Loucy (cell line): ENCODE results near the gene ABHD11.

Experiments used
- H2AFZ ChIP-seq: fragments of 200-600 bp; sonication (generic); 2 replicates; pipeline ENCODE4 v1.6.0; 2016; ENCODE audit warnings: antibody characterized with exemption, mild to moderate bottlenecking, low read length, moderate library complexity
- H3F3A ChIP-seq: fragments of 200-600 bp; 2 replicates; pipeline ENCODE4 v1.6.0; 2016; ENCODE audit warnings: antibody characterized with exemption, low read depth, mild to moderate bottlenecking
- H3K27me3 ChIP-seq: fragments of 200-600 bp; sonication (generic); 2 replicates; pipeline ENCODE4 v1.6.1; 2014; ENCODE audit warnings: low read length, mild to moderate bottlenecking; ENCODE audit not compliant: insufficient read depth, poor library complexity, severe bottlenecking
- H3K36me3 ChIP-seq: fragments of 200-600 bp; sonication (generic); 2 replicates; pipeline ENCODE4 v1.6.1; 2016; ENCODE audit warnings: low read length; ENCODE audit not compliant: insufficient read depth
- H3K4me1 ChIP-seq: fragments of 200-600 bp; sonication (generic); 2 replicates; pipeline ENCODE4 v1.5.1; 2014; ENCODE audit warnings: low read length, mild to moderate bottlenecking; ENCODE audit not compliant: insufficient read depth, poor library complexity, severe bottlenecking
- H3K4me2 ChIP-seq: fragments of 200-600 bp; sonication (generic); 2 replicates; pipeline ENCODE4 v1.6.0; 2014; ENCODE audit warnings: antibody characterized with exemption, low read length, low read depth, mild to moderate bottlenecking; ENCODE audit not compliant: poor library complexity, severe bottlenecking
- H3K4me3 ChIP-seq: fragments of 200-600 bp; sonication (generic); 2 replicates; pipeline ENCODE4 v1.5.1; 2014; ENCODE audit warnings: low read length, mild to moderate bottlenecking, mixed read lengths; ENCODE audit not compliant: poor library complexity, severe bottlenecking
- H3K79me2 ChIP-seq: fragments of 200-600 bp; sonication (generic); 2 replicates; pipeline ENCODE4 v1.6.1; 2014; ENCODE audit warnings: low read length; ENCODE audit not compliant: insufficient read depth
- H3K9ac ChIP-seq: fragments of 200-600 bp; sonication (generic); 2 replicates; pipeline ENCODE4 v1.6.0; 2014; ENCODE audit warnings: mild to moderate bottlenecking, low read depth, low read length, moderate library complexity; ENCODE audit not compliant: poor library complexity, severe bottlenecking
- H3K9me2 ChIP-seq: fragments of 200-600 bp; sonication (generic); replicated peaks from 2 replicates; pipeline ENCODE4 v1.6.1; 2016; ENCODE audit warnings: low read depth, low read length, mixed read lengths
- H3K9me3 ChIP-seq: fragments of 200-600 bp; sonication (generic); 2 replicates; pipeline ENCODE4 v1.6.1; 2014; ENCODE audit warnings: mild to moderate bottlenecking, antibody characterized with exemption, low read length, low read depth; ENCODE audit not compliant: insufficient read depth
- H4K20me1 ChIP-seq: fragments of 200-600 bp; sonication (generic); 2 replicates; pipeline ENCODE4 v1.6.0; 2014; ENCODE audit warnings: antibody characterized with exemption, low read length, mild to moderate bottlenecking; ENCODE audit not compliant: insufficient read depth, poor library complexity, severe bottlenecking
- EZH2phosphoT487 ChIP-seq: fragments of 200-600 bp; IDR thresholded peaks from 2 replicates; pipeline ENCODE4 v1.6.1; 2018; ENCODE audit warnings: antibody characterized with exemption, mild to moderate bottlenecking, moderate library complexity, borderline replicate concordance
- TF ChIP-seq, protein P1 (sequence below): fragments of 200-600 bp; sonication (generic); conservative IDR thresholded peaks from 2 replicates; pipeline ENCODE4 v1.5.1; 2014; ENCODE audit warnings: mild to moderate bottlenecking, antibody characterized with exemption, low read length

Gene ABHD11

DNA sequence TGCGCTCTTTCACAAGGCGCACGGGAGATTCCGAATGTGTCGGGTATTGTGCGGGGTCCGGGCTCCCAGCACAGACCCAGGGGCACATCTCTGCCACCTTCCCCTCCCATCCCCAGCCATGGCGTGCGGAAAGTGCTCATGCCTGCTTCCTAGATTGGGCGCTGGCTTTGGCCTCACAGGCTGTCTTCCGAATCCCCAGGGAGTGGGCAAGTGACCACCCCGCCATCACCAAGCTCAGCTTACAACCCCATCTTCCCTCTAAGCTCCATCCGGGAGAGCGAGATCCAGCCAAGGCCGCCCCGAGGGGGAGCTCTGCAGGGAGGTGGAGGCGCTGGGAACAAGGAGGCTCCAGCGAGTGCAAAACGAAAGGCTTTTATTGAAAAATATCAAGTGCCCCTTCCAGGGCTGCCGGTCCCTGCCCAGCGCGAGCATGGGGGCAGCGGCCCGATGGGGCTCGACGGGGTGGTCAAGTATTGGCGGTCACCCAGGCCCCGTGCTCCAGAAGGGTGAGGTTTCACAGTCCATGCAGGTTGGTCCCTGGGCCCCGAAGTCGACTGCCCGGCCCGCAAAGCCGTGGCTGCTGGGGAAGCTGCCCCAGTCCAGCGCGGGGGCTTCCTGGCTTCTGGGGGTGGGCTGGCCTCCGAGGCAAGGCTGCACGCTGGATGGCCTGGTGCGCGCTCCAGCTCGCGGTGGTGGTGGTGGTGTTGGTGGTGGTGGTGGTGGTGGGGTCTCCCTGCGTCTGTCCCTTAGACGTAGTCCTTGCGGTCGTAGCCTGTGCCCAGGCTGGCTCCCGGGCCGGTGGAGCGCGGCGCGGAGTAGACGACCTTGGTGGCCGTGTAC lies 30.3 kb upstream of the ABHD11 start:
- Histone ChIP-seq H3F3A (no peaks in the 10 kb centered on the region), H3K4me1 (no peaks in the 10 kb centered on the region), H3K4me2 (no peak overlapping the region), H2AFZ (no peak overlapping the region), H3K9ac (no peak overlapping the region), H3K27me3 (no peaks in the 10 kb centered on the region), H3K9me3 (no peaks in the 10 kb centered on the region), H3K79me2 (no peaks in the 10 kb centered on the region), H3K4me3 (no peak overlapping the region), H3K9me2 (no peaks in the 10 kb centered on the region), H3K36me3 (no peaks in the 10 kb centered on the region), H4K20me1 (no peaks in the 10 kb centered on the region)
- TF ChIP-seq, protein P1, sequence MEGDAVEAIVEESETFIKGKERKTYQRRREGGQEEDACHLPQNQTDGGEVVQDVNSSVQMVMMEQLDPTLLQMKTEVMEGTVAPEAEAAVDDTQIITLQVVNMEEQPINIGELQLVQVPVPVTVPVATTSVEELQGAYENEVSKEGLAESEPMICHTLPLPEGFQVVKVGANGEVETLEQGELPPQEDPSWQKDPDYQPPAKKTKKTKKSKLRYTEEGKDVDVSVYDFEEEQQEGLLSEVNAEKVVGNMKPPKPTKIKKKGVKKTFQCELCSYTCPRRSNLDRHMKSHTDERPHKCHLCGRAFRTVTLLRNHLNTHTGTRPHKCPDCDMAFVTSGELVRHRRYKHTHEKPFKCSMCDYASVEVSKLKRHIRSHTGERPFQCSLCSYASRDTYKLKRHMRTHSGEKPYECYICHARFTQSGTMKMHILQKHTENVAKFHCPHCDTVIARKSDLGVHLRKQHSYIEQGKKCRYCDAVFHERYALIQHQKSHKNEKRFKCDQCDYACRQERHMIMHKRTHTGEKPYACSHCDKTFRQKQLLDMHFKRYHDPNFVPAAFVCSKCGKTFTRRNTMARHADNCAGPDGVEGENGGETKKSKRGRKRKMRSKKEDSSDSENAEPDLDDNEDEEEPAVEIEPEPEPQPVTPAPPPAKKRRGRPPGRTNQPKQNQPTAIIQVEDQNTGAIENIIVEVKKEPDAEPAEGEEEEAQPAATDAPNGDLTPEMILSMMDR, result no peak
- no peak for TF ChIP-seq EZH2phosphoT487

DNA sequence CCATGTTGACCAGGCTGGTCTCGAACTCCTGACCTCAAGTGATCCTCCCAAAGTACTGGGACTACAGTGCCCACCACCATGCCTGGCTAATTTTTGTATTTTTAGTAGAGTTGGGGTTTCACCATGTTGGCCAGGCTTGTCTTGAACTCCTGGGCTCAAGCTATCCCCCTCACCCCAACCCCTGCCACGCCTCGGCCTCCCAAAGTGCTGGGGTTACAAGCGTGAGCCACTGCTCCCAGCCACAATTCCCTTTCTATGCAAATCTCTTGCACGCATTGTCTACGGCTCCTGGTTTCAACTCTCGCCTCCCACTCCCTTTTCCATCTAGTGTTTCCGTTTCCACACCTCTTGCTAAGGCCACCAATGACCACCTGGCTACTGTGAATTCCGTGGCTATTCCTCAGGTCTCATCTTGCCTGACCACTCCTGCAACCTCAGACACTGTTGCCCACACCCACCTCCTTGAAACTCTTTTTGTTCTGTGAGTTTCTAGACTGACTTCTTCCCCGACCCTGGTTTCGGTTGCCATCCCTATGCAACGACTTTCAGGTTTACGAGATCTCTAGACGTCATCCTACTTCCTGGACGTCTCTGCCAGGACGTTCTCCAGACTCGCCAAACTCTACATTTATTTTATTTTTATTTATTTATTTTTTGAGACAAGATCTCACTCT lies 28.1 kb upstream of the ABHD11 start:
- Histone ChIP-seq H3K36me3 (no peaks in the 10 kb centered on the region), H3K4me2 (no peak overlapping the region), H3K9me2 (no peaks in the 10 kb centered on the region), H4K20me1 (no peaks in the 10 kb centered on the region), H3K4me3 (no peak overlapping the region), H3K27me3 (no peaks in the 10 kb centered on the region), H3K9ac (no peak overlapping the region), H3K9me3 (no peaks in the 10 kb centered on the region), H3K79me2 (no peaks in the 10 kb centered on the region), H2AFZ (no peak overlapping the region), H3K4me1 (no peaks in the 10 kb centered on the region), H3F3A (no peaks in the 10 kb centered on the region)
- TF ChIP-seq EZH2phosphoT487, result no peak
- TF ChIP-seq, protein P1, result no peak

DNA sequence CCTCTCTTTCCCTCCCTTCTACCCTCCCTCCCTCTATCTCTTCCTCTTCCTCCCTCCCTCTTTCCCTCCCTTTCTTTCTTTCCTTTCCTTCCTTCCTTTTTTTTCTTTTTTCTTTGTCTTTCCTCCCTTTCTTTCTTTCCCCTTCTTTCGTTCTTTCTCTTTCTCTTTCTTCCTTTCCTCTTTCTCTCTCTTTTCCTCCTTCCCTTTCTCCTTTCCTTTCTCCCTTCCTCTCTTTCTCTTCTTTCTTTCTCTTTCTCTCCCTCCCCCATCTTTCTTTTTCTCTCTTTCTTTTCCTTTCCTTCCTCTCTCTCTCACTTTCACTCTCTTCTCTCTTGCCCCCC lies 24.0 kb upstream of the ABHD11 start:
- H3K27me3 ChIP-seq, result no peaks in the 10 kb centered on the region
- H3K9me2 ChIP-seq, result no peaks in the 10 kb centered on the region
- H4K20me1 ChIP-seq, result no peaks in the 10 kb centered on the region
- H3K4me3 ChIP-seq, result no peak overlapping the region
- no peaks in the 10 kb centered on the region for H3F3A ChIP-seq
- no peaks in the 10 kb centered on the region for H3K79me2 ChIP-seq
- no peak overlapping the region for H3K4me2 ChIP-seq
- no peak overlapping the region for H3K9ac ChIP-seq
- TF ChIP-seq, protein P1, result no peak
- TF ChIP-seq EZH2phosphoT487, result no peak
- H2AFZ ChIP-seq, result no peak overlapping the region
- no peaks in the 10 kb centered on the region for H3K9me3 ChIP-seq
- no peaks in the 10 kb centered on the region for H3K36me3 ChIP-seq
- no peaks in the 10 kb centered on the region for H3K4me1 ChIP-seq
